H1 (cell line): ENCODE results near the gene TMEM168. TPM values are rescaled to one million over a fixed set of nuclear protein-coding genes. Genes with fewer than 3 reads are reported as not detected.
"Not testable (repeated sequence)": the region's sequence is repeated elsewhere in the genome, so short reads cannot be mapped to it uniquely, and the experiment has no call there.

ENCODE experiments used
- CTCF ChIA-PET: fragments of 300-600 bp; sonication (Branson Sonifier 250); formaldehyde crosslinking; loops from one replicate; lab custom pipeline; 2021; ENCODE audit not compliant: partially characterized antibody; lab: Charles Lee
- POLR2A ChIA-PET: fragments of 300-600 bp; sonication (Branson Sonifier 250); formaldehyde crosslinking; loops from one replicate; lab custom pipeline; 2021; ENCODE audit warnings: inconsistent platforms; ENCODE audit not compliant: partially characterized antibody; lab: Charles Lee
- DNase-seq, 2 experiments: peaks; one replicate each; pipeline versions ENCODE4 v3.0.0 to v3.0.0-alpha.2; 2010 to 2022; ENCODE audit warnings: low spot score in 2 of 2, low read depth in 1 of 2, mixed read lengths in 1 of 2
- FAIRE-seq: peaks from 2 replicates; lab custom pipeline; 2011; peaks lifted over from hg19 to GRCh38; lab: Jason Lieb, UNC
- H2AFZ ChIP-seq: 2 replicates; pipeline ENCODE4 v1.8.1; 2012; ENCODE audit warnings: low read length, inconsistent platforms
- H2AK5ac ChIP-seq: 2 replicates; pipeline ENCODE4 v1.6.1; 2013; ENCODE audit warnings: low read depth, low read length
- H2BK120ac ChIP-seq: replicated peaks from 2 replicates; pipeline ENCODE3; 2013; ENCODE audit warnings: low read depth, low read length, inconsistent platforms
- H2BK12ac ChIP-seq: 2 replicates; pipeline ENCODE4 v1.6.1; 2013; ENCODE audit warnings: low read depth, low read length
- H2BK15ac ChIP-seq: 2 replicates; pipeline ENCODE4 v1.6.1; 2013; ENCODE audit warnings: low read length
- H2BK20ac ChIP-seq: 2 replicates; pipeline ENCODE4 v1.6.1; 2013; ENCODE audit warnings: low read length
- H2BK5ac ChIP-seq: 2 replicates; pipeline ENCODE4 v1.6.1; 2013; ENCODE audit warnings: low read depth, low read length
- H3K14ac ChIP-seq: 2 replicates; pipeline ENCODE4 v1.6.1; 2013; ENCODE audit warnings: inconsistent platforms; ENCODE audit not compliant: insufficient read length
- H3K18ac ChIP-seq: 2 replicates; pipeline ENCODE4 v1.6.1; 2013; ENCODE audit warnings: low read length; ENCODE audit errors: extremely low read depth
- H3K23ac ChIP-seq: 2 replicates; pipeline ENCODE4 v1.6.1; 2013; ENCODE audit warnings: inconsistent platforms; ENCODE audit not compliant: insufficient read length
- H3K23me2 ChIP-seq: 2 replicates; pipeline ENCODE4 v1.6.1; 2013; ENCODE audit warnings: low read depth, low read length
- H3K27ac ChIP-seq: 2 replicates; pipeline ENCODE4 v1.6.1; 2011; ENCODE audit warnings: low read depth, low read length, inconsistent platforms
- H3K27me3 ChIP-seq, 4 experiments: replicated peaks in 1 of 4; 1 replicate in 1 of 4; 2 replicates in 3 of 4; pipeline versions ENCODE4 v1.6.1 to v1.8.1; 2011 to 2013; ENCODE audit warnings: low read length in 3 of 4, mild to moderate bottlenecking in 3 of 4, inconsistent platforms in 2 of 4, mixed read lengths in 2 of 4, moderate library complexity in 1 of 4; ENCODE audit not compliant: control insufficient read depth in 3 of 4, insufficient read depth in 3 of 4; ENCODE audit errors: extremely low read depth in 1 of 4
- H3K36me3 ChIP-seq, 4 experiments: 2 replicates each; pipeline versions ENCODE4 v1.6.1 to v1.8.1; 2011 to 2013; ENCODE audit warnings: mild to moderate bottlenecking in 4 of 4, low read length in 3 of 4, moderate library complexity in 2 of 4, control low read depth in 1 of 4, inconsistent platforms in 1 of 4; ENCODE audit not compliant: insufficient read depth in 4 of 4, control insufficient read depth in 2 of 4
- H3K4ac ChIP-seq: replicated peaks from 2 replicates; pipeline ENCODE3; 2013; ENCODE audit warnings: low read length, low read depth, mixed read lengths, inconsistent platforms; ENCODE audit not compliant: insufficient read length
- H3K4me1 ChIP-seq, 4 experiments: replicated peaks in 1 of 4; 1 replicate in 1 of 4; 2 replicates in 3 of 4; pipeline versions ENCODE4 v1.6.1 to v1.8.1; 2011 to 2013; ENCODE audit warnings: low read length in 3 of 4, inconsistent platforms in 2 of 4, mixed read lengths in 1 of 4; ENCODE audit not compliant: insufficient read depth in 4 of 4, control insufficient read depth in 3 of 4
- H3K4me2 ChIP-seq, 2 experiments: 2 replicates each; pipeline versions ENCODE4 v1.6.1 to v1.8.1; 2011 to 2013; ENCODE audit warnings: low read depth in 2 of 2, low read length in 2 of 2, control low read depth in 1 of 2, inconsistent platforms in 1 of 2, mild to moderate bottlenecking in 1 of 2; ENCODE audit not compliant: insufficient read depth in 1 of 2
- H3K4me3 ChIP-seq, 4 experiments: fragments of 200-600, 300-600 bp in 1 of 4; sonication (generic), shearing (Covaris generic), sonication (Bioruptor Twin) in 1 of 4; 2 replicates each; pipeline versions ENCODE4 v1.5.1 to v1.8.1; 2011 to 2016; ENCODE audit warnings: low read length in 4 of 4, low read depth in 3 of 4, control low read depth in 2 of 4, inconsistent platforms in 2 of 4, mild to moderate bottlenecking in 2 of 4, mixed read lengths in 1 of 4, moderate library complexity in 1 of 4; ENCODE audit not compliant: insufficient read depth in 2 of 4; ENCODE audit errors: extremely low read depth in 1 of 4
- H3K56ac ChIP-seq: replicated peaks from 2 replicates; pipeline ENCODE3; 2013; ENCODE audit warnings: low read depth, mild to moderate bottlenecking, mixed read lengths, low read length, inconsistent platforms; ENCODE audit not compliant: insufficient read length
- H3K79me1 ChIP-seq: 2 replicates; pipeline ENCODE4 v1.6.1; 2013; ENCODE audit warnings: low read depth, low read length, control low read depth
- H3K79me2 ChIP-seq, 2 experiments: 2 replicates each; pipeline versions ENCODE4 v1.6.1 to v1.8.1; 2012 to 2013; ENCODE audit warnings: low read length in 2 of 2, mild to moderate bottlenecking in 2 of 2, inconsistent platforms in 1 of 2; ENCODE audit not compliant: insufficient read depth in 2 of 2, control insufficient read depth in 1 of 2
- H3K9ac ChIP-seq, 4 experiments: replicated peaks in 1 of 4; 1 replicate in 1 of 4; 2 replicates in 3 of 4; pipeline versions ENCODE4 v1.6.1 to v1.8.1; 2011 to 2013; ENCODE audit warnings: low read depth in 3 of 4, low read length in 3 of 4, control low read depth in 2 of 4, mild to moderate bottlenecking in 2 of 4, moderate library complexity in 2 of 4, inconsistent platforms in 1 of 4; ENCODE audit errors: extremely low read depth in 1 of 4
- H3K9me3 ChIP-seq, 2 experiments: 2 replicates each; pipeline versions ENCODE4 v1.6.1 to v1.8.1; 2012 to 2013; ENCODE audit warnings: mild to moderate bottlenecking in 2 of 2, moderate library complexity in 2 of 2, control low read depth in 1 of 2, inconsistent platforms in 1 of 2, low read depth in 1 of 2, low read length in 1 of 2, mixed read lengths in 1 of 2; ENCODE audit not compliant: insufficient read depth in 2 of 2
- H4K20me1 ChIP-seq, 2 experiments: replicated peaks in 1 of 2; 2 replicates each; pipeline versions ENCODE3 to v1.8.1; 2011 to 2013; ENCODE audit warnings: inconsistent platforms in 2 of 2, low read length in 2 of 2, mild to moderate bottlenecking in 1 of 2; ENCODE audit not compliant: insufficient read depth in 2 of 2, control insufficient read depth in 1 of 2
- H4K5ac ChIP-seq: 2 replicates; pipeline ENCODE4 v1.6.1; 2013; ENCODE audit warnings: low read length, low read depth, mixed read lengths, inconsistent platforms; ENCODE audit not compliant: insufficient read length
- H4K8ac ChIP-seq: 2 replicates; pipeline ENCODE4 v1.8.0; 2013; ENCODE audit warnings: mild to moderate bottlenecking, moderate library complexity, low read length, inconsistent platforms; ENCODE audit not compliant: insufficient read depth; ENCODE audit errors: extremely low read depth
- H4K91ac ChIP-seq: replicated peaks from 2 replicates; pipeline ENCODE3; 2013; ENCODE audit warnings: low read length, mixed read lengths, inconsistent platforms; ENCODE audit not compliant: insufficient read length
- polyA plus RNA-seq, 7 experiments: library from polyadenylated mRNA; depleted of rRNA in 3 of 7; stranded (reverse) in 5 of 7; unstranded in 2 of 7; fragments of >200 nt in 5 of 7; fragments of 200-250 nt in 2 of 7; gene quantifications; 1 replicate in 5 of 7; 2 replicates in 1 of 7; 4 replicates in 1 of 7; pipeline versions ENCODE4 v1.2.1 to v1.2.3, GENCODE V29; 2011 to 2013; ENCODE audit warnings: missing spikeins in 2 of 7, mixed read lengths in 2 of 7
- total RNA-seq: library from RNA; stranded (reverse); fragmentation: NEBNext Ultra II Directional; extraction: Animal tissue kit (Norgen Biotek cat#: 25700); gene quantifications from 2 replicates; pipeline ENCODE4 v1.2.1, GENCODE V29; 2021

Gene TMEM168
- total and polyA plus RNA-seq, 2 of the 8 experiments (the other 6 are each of a cell fraction or from before 2014, with no cell fraction given), result 8.9 to 11.1 TPM

DNA sequence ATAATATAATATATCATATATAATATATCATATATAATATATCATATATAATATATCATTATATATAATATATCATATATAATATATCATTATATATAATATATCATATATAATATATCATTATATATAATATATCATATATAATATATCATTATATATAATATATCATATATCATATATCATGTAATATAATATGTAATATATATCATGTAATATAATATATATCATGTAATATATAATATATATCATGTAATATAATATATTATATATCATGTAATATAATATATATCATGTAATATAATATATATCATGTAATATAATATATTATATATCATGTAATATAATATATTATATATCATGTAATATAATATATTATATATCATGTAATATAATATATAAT is 6.4 kb upstream of the TMEM168 start:
- H2BK15ac ChIP-seq, H4K5ac ChIP-seq, CTCF ChIA-PET, H3K4ac ChIP-seq, H3K23me2 ChIP-seq, H3K36me3 ChIP-seq, H3K18ac ChIP-seq, H3K14ac ChIP-seq, H4K8ac ChIP-seq, H3K4me1 ChIP-seq, H3K9ac ChIP-seq, H3K27ac ChIP-seq, H3K4me2 ChIP-seq, H2BK120ac ChIP-seq, H3K79me1 ChIP-seq, H3K56ac ChIP-seq, POLR2A ChIA-PET, H3K79me2 ChIP-seq, H2BK20ac ChIP-seq, H2BK12ac ChIP-seq, FAIRE-seq, H3K4me3 ChIP-seq, H2BK5ac ChIP-seq, H2AFZ ChIP-seq, H4K20me1 ChIP-seq, H4K91ac ChIP-seq, DNase-seq, H3K23ac ChIP-seq, H3K9me3 ChIP-seq, H3K27me3 ChIP-seq, H2AK5ac ChIP-seq: not testable (repeated sequence)
